AG20443 (cell line): ENCODE results near the gene KLHDC4.
"Not testable (repeated sequence)": the region's sequence is repeated elsewhere in the genome, so short reads cannot be mapped to it uniquely, and the experiment has no call there.

ENCODE experiments used
- DNase-seq: peaks from one replicate; pipeline ENCODE4 v3.0.0; 2012; ENCODE audit warnings: low spot score, mixed read lengths

KLHDC4 gene

DNA sequence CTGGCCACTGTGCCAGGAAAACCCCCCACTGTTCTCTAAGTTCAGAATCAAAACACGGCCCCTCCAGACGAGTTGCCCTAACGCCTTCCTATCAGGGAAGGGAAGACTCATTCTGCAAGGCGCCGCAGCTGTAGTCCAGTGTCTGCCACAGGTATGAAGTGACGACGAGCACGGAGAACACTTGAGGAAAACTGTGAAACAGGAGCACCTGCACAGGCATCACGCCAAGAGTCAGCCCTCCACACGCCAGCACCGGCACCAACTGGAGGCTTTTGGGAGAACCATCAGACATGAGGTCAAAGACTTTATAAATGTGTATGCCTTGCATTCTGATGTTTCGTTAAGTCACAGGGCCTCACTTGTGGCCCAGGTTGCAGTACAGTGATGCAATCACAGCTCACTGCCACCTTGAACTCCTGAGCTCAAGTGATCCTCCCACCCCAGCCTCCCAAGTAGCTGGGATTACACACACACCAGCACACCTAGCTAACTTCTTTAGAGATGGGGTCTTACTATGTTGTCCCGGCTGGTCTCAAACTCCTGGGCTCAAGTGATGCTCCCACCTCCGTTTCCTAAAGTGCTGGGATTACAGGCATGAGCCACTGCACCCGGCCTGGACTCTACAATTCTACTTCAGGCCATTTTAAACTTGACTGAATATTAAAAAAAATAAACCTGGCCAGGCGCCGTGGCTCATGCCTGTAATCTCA is 22.9 kb downstream of the KLHDC4 start:
- no peak for DNase-seq

DNA sequence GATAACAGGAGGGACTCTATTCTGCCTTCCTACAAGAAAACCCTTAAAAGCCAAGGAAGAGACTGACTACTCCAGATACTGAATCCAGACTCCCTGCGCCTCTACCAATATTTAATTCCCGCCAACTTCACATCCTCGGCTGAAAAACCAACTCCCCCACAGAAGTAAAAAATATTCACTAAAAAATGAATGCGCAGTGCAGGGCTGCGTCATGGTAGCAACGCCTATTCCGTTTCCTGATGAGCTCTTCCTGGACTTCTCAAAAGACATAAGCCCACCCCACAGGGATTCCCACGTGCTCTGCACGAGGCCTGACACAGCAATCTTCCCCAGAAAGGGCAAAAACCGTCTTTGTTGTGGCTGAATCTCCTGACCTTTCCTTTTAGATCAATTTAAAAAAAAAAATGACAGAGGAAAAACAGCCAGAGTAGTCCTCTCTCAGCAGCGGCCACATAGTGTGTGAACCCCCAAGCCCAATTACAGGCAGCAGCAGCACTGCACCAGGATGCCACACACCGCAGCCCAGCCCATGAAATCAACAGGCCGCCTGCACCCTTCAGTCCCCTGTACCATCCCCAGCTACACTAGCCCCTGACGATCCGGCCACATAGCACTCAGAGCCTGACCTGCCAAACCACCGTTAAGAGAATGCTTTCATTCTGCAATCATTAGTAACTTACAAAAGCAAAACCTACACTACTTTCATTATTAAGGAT is 23.9 kb downstream of the KLHDC4 start:
- no peak for DNase-seq

DNA sequence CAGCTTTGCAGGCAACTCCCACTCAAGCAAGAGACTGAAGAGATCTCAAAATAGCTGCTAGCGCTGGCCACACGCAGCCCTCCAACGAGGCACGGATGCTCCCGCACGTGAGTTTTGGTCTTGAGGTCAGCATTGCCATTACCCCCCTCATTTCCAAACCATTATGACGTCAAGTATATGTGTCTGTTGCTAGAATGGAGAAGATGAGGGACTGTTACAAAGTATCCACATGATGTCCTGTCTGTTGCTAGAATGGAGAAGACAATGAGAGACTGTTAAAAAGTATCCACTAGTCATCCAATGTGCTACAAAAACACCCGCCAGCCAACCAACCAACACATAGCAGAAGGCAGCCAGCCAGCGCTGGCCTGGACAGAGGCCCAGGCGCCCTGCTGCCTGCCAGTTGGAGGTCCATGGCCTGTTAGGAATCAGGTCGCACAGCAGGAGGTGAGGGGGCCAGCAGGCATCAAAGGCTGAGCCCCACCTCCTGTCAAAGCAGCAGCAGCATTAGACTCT is 24.8 kb downstream of the KLHDC4 start:
- peak; percentile 71 for DNase-seq

DNA sequence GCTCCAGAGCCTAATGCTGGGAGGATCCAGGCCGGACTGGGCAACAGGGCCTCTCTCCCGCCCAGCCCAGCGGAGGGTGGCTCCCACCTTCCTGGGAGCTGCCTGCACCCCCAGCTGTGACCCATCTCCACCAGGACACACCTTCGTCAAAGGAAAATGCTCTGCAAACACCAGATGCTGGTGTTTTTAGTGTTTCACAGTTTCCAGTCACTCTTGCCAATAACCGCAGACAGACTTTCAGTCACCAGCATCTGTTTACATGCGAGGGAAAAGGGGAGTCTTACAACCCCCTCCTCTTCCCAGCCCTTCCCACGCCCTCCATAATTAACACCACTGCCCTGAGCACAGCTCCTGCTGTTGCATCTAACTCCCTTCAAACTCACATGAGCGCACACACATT is 25.3 kb downstream of the KLHDC4 start:
- peak; percentile 74 for DNase-seq

GRCh38 chr16:87739801-87740200 is 26.0 kb downstream of the KLHDC4 start:
- DNase-seq: no peak

DNA sequence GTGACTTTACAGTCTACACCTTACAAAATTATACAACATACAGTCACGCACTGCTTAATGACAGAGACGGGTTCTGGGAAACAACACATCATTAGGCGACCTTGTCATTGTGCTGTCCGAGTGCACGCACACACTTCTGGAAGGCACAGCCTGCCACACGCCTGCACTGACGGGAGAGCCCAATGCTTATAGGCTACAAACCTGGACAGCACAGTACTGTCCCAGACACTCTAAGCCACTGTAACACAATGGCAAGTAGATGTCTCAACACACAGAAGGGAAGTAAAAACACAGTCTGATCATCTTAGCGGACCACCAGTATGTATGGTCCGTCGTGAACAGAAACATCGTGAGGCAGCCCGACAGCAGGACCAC is 29.8 kb downstream of the KLHDC4 start:
- DNase-seq: no peak

DNA sequence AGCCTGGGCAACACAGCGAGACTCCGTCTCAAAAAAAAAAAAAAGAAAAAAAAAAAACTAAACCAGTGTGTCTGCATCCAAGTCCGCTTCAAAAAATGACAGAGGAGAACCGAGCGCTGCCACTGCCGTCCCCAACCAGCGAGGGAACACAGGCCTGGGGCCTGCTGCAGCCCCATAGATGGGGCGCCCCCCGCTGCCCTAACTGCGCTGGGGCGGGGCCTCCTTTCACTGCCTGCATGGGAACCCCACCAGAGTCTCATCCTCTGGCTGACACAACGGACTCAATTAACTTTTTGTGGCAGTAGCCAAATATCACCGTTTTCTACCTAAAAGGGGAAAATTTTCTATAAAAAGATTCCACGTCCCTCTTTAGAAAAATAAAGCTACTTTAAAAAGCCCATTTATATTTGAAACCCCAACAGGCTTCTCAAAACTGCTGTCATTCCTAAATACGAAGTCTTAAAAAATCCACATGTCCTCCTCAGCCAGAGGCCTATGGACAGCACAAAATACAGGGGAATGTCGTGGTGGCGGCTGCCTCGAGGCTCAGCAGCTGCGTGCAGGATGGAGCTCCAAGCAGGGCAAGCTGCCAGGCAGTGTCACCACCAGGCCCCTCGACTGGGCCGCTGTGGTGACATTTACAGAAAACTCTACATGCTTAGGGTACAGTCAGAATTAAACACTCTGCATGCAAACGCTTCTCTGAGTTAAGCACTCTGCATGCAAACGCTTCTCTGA is 30.3 kb downstream of the KLHDC4 start:
- no peak for DNase-seq

DNA sequence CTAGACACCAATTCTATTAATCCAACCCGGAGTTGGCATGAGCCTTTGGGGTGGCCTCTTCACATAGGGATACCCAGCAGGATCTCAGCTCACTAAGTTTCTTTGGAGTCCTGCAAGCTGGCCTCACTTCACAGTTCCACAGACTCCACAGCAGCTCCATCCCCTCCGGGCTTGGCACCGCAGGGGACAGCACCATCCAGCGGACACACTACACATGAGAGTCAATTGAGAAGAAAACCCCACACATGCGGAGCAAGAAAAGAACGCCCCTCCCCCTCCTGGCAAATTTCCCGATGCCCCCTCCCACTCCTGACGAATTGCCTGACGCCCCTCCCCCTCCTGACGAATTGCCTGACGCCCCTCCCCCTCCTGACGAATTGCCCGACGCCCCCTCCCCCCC is 31.1 kb downstream of the KLHDC4 start:
- DNase-seq: no peak

DNA sequence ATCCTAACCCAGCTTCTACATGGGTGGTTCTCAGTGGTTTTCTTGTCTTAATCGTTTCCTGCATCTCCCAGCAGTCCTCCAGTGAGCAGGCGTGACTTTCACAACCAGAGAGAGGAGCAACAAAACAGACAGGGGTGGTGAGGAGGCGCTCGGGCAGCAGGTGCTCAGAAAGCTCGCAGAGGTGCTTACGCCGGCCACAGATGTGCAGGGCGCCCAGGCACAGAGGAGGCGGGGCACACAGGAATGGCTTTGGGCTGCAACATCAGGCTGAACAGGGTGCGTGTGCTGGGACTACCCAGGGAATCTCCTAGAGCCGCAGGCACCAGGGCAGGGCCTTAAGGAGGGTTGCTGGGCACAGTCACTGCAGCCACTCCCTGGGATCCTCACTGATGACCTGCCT is 32.6 kb downstream of the KLHDC4 start:
- DNase-seq: no peak

- DNase-seq: no peak
Measured at GRCh38 chr16:87731607-87732006, 34.2 kb downstream of the KLHDC4 start.

- DNase-seq: no peak
Measured at GRCh38 chr16:87729266-87729954, 36.4 kb downstream of the KLHDC4 start.

DNA sequence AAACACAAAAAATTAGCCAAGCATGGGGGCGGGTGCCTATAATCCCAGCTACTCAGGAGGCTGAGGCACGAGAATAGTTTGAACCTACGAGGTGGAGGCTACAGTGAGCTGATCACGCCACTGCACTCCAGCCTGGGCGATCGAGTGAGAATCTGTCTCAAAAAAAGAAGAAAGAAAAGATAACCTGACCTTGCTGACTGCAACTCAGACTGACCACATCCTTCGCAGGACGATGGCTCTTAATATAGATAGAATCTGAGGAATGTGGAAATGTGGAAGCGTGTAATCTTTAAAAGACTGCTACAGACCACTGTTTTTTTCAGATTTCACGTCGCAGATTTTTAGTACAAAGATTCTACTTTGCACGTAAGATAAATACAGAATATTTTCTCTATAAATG is 37.8 kb downstream of the KLHDC4 start:
- DNase-seq: no peak

- no peak for DNase-seq
Measured at GRCh38 chr16:87727346-87727745, 38.4 kb downstream of the KLHDC4 start.

GRCh38 chr16:87726577-87726976 is 39.2 kb downstream of the KLHDC4 start:
- not testable (repeated sequence) for DNase-seq

DNA sequence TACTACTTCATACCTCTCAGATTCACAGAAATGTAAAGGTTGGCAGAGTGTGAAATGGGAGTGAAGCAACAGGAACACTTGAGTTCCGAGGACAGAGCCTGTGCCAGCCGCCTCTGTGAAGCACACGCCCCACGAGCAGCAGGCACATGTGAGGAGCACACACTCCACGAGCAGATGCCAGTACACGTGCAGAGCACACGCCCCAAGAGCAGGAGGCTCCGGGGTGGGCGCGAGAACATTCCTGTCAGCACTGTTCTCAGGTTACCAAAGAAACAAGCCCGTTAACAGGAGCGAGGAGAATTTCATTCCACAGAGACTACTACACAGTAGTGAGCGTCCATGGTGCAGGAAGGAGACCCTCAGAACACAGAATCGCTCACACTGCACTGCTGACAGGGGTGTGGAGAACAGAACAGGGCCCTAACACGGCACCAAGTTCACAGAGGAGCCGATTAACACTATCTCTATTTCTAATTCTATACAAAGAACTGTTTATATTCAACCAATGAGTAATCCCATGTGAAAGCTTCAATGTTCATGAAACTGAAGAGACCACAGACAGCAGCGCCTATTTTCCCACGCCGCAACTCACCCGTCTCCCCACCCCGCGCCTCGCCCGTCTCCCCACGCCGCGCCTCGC is 40.1 kb downstream of the KLHDC4 start:
- no peak for DNase-seq

- no peak for DNase-seq
Measured at GRCh38 chr16:87724490-87725291, 41.1 kb downstream of the KLHDC4 start.

- DNase-seq: peak; percentile 63
Measured at GRCh38 chr16:87723226-87723623, 42.6 kb downstream of the KLHDC4 start.

DNA sequence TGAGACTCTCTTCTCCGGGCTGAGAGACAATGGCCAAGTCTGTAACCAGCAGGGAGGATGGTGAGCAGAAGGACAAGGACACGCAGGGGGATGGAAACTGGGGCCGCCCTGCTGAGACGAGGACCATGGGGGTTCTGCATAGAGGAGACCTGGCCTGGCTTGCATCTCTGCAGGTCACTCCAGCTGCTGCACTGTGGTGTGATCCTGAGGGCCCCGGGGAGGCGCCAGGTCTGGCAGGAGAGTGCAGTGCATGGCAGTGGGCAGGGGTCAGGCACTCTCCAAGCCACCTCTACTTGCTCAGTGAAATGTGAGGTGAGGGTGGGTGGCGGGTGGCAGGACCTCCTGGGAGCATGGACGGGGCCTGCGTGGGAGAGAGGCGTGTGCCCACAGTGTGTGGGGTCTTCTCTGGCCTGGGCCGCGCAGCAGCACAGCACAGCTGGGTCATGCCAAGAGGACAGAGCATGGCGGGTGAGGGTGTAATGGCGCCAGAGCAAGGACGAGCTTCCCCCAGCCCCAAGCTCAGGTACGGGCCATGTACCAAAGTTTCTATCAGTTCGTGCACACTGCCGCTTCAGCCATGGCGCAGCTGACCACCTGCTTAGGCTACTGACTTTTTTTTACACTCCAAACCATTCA is 43.1 kb downstream of the KLHDC4 start:
- no peak for DNase-seq

DNA sequence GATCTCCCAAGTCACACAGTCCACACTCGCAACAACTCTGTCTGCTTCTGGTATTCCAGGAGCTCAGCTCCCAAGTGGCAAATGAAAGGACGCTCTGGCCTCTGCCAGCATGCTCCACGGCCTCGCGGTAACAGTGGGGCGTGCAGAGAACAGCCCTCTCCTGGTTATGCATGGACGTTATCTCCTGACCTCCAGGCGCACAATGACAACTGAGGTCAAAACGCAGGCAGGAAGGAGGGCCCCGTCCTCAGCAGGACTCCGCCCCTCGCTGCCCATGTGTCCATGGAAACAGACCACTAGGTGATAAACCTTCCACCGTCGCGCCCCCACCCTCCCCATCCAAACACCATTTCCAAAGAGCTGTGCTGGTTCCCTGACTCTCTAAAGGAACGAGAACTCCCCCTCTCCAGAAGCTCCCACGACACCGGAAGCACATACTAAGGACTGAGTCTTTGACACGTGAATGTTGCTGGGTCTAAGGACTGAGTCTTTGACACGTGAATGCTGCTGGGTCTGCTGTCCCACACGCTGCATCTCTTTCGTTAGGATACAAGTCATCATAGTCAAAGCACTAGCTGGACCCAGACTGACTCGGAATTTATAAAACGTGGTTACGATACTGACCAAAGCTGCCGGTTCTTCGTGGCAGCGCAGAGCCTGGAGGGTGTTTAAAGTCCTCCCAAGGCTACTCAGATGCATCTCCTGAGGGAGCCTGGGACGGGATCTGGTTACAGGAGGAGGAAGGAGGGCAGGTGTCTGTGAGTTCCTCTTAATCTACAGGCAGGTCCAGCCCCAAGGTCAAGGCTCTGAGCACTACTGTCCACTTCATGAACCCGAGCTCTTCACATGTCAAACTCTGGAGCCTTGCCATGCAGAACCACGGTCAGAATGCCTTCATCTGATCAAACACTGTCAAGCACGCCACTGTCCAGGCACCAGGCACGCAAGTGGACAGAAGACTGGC is 43.9 kb downstream of the KLHDC4 start:
- DNase-seq: no peak
